Urothelium cell line (cell line): Measurements from ENCODE around the gene FBXO33.

Experiments
- DNase-seq: peaks from one replicate; pipeline ENCODE4 v3.0.0; 2011; ENCODE audit warnings: low spot score, mixed read lengths
- FAIRE-seq: peaks from 2 replicates; lab custom pipeline; 2011; peaks lifted over from hg19 to GRCh38; lab: Jason Lieb, UNC

The FBXO33 gene

GRCh38 chr14:39432619-39433451 is 602 bp upstream of the FBXO33 start:
- peak; percentile 96 for FAIRE-seq
- DNase-seq, result peak; percentile 92

GRCh38 chr14:39431416-39432178 is 636 bp downstream of the FBXO33 start:
- peak; percentile 17 for DNase-seq

GRCh38 chr14:39430762-39431415 is 1.3 kb downstream of the FBXO33 start:
- FAIRE-seq (no peak), DNase-seq (peak; percentile 6)

More at GRCh38 chr14:39431416-39432178, 636 bp downstream of the FBXO33 start:
- no peak for FAIRE-seq

- no peak for FAIRE-seq
- no peak for DNase-seq
These were observed 4.1 kb downstream of the FBXO33 start for GRCh38 chr14:39428118-39428517.

- peak; percentile 8 for DNase-seq
- FAIRE-seq, result no peak
These were observed 5.6 kb downstream of the FBXO33 start for GRCh38 chr14:39426605-39427004.

- FAIRE-seq, result no peak
- no peak for DNase-seq
These were observed 6.3 kb downstream of the FBXO33 start for GRCh38 chr14:39425947-39426346.

GRCh38 chr14:39423793-39424192 is 8.4 kb downstream of the FBXO33 start:
- FAIRE-seq (no peak), DNase-seq (no peak)

GRCh38 chr14:39422243-39422642 is 10.0 kb downstream of the FBXO33 start:
- DNase-seq (no peak), FAIRE-seq (no peak)

- FAIRE-seq, result no peak
These were observed 13.0 kb downstream of the FBXO33 start for GRCh38 chr14:39419272-39419671.

GRCh38 chr14:39417014-39417413 is 15.2 kb downstream of the FBXO33 start:
- DNase-seq (no peak), FAIRE-seq (no peak)

More at GRCh38 chr14:39419272-39419671, 13.0 kb downstream of the FBXO33 start:
- DNase-seq, result no peak

GRCh38 chr14:39416072-39416471 is 16.2 kb downstream of the FBXO33 start:
- FAIRE-seq, result no peak
- DNase-seq, result no peak

- FAIRE-seq, result no peak
- no peak for DNase-seq
These were observed 25.7 kb downstream of the FBXO33 start for GRCh38 chr14:39406560-39406959.

- DNase-seq, result no peak
- no peak for FAIRE-seq
These were observed 33.9 kb downstream of the FBXO33 start for GRCh38 chr14:39398382-39398781.

- FAIRE-seq, result no peak
- DNase-seq, result no peak
These were observed 35.8 kb downstream of the FBXO33 start for GRCh38 chr14:39396448-39396847.

- FAIRE-seq (no peak), DNase-seq (peak; percentile 8)
These were observed 36.5 kb downstream of the FBXO33 start for GRCh38 chr14:39395555-39396254.

- DNase-seq (no peak), FAIRE-seq (no peak)
These were observed 38.9 kb downstream of the FBXO33 start for GRCh38 chr14:39393289-39393688.

GRCh38 chr14:39384177-39384576 is 48.1 kb downstream of the FBXO33 start:
- no peak for DNase-seq
- FAIRE-seq, result no peak

GRCh38 chr14:39383741-39384140 is 48.5 kb downstream of the FBXO33 start:
- no peak for DNase-seq
- no peak for FAIRE-seq

GRCh38 chr14:39383026-39383660 is 49.1 kb downstream of the FBXO33 start:
- DNase-seq (no peak), FAIRE-seq (no peak)

GRCh38 chr14:39382463-39382862 is 49.8 kb downstream of the FBXO33 start:
- no peak for FAIRE-seq

More at GRCh38 chr14:39382463-39382862, 49.8 kb downstream of the FBXO33 start:
- DNase-seq, result no peak
